PC-3 (cell line): Measurements from ENCODE around the gene SCAP.

Experiments
- CTCF ChIP-seq: fragments of 300-600 bp; sonication (generic); conservative IDR thresholded peaks from 2 replicates; pipeline ENCODE4 v1.5.1; 2017; ENCODE audit warnings: antibody characterized with exemption, low read depth, mild to moderate bottlenecking, low read length
- EZH2 ChIP-seq: fragments of 300-600 bp; sonication (generic); IDR thresholded peaks from one replicate; pipeline ENCODE4 v1.6.1; 2017; ENCODE audit warnings: antibody characterized with exemption, mild to moderate bottlenecking, low read length; ENCODE audit not compliant: unreplicated experiment
- EZH2phosphoT487 ChIP-seq: fragments of 300-600 bp; sonication (generic); IDR thresholded peaks from 2 replicates; pipeline ENCODE4 v1.6.1; 2018; ENCODE audit warnings: mild to moderate bottlenecking, antibody characterized with exemption, low read length, borderline replicate concordance

- TF ChIP-seq CTCF (no peak), EZH2 (no peak), EZH2phosphoT487 (no peak)
Observed at GRCh38 chr3:47392933-47393332, 82.8 kb downstream of the SCAP start.
